Measurements from ENCODE around the gene PGS1. TPM values are rescaled to one million over a fixed set of nuclear protein-coding genes. Genes with fewer than 3 reads are reported as not detected.
A peak's percentile ranks its signal among the peaks of the same experiment; 100 is the strongest.

PGS1 gene
- total RNA-seq, 2 experiments from 2014 or later = 59.6 to 61.3 TPM

DNA sequence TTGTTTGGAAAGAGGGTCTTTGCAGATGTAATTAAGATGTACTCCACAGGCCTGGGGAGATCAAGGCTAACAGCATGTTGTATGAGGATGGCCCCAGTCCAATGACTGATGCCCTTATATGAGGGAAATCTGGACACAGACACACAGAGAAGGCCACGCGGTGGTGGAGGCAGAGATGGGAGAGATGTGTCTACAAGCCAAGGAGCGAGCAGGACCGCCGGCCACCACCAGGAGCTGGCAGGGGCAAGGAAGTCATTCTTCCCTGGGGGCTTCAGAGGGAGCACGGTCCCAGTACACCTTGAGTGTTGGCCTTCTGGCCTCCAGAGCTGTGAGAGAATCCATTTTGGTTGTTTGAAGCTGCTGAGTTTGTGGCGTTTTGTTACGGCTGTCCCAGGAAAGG, 33.3 kb upstream of the PGS1 start:
- Histone ChIP-seq H3K79me2 (ENCODE audit: insufficient read depth, low read depth, low read length) (no peaks in the 10 kb centered on the region), H3K4me2 (ENCODE audit: low read length) (no peak overlapping the region), H3K27ac (ENCODE audit: low read depth, low read length, poor library complexity, severe bottlenecking) (no peak overlapping the region), H3K4me1 (ENCODE audit: insufficient read depth, low read length, poor library complexity, severe bottlenecking) (peaks cover 21% of the 10 kb centered on the region), H3K9me3 (ENCODE audit: low read length) (no peaks in the 10 kb centered on the region; the same call in 1 of the 2 replicates), H4K20me1 (ENCODE audit: insufficient read depth, low read length) (no peaks in the 10 kb centered on the region; the same call in 1 of the 2 replicates), H3K9me2 (ENCODE audit: insufficient read depth, low read length) (no peaks in the 10 kb centered on the region), H3K36me3 (ENCODE audit: insufficient read depth, low read length) (no peaks in the 10 kb centered on the region), H3K4me3 (ENCODE audit: low read depth, low read length, poor library complexity, severe bottlenecking) (no peak overlapping the region), H2AFZ (ENCODE audit: low read length) (no peak overlapping the region)
- CTCF ChIA-PET (ENCODE audit: unreplicated experiment) = no interaction called here
- no peak for DNase-seq (ENCODE audit: low spot score)
- TF ChIP-seq EZH2phosphoT487 (IDR thresholded peaks at IDR 0.05; ENCODE audit: borderline replicate concordance, low read depth, low read length) = no peak
- TF ChIP-seq, protein P1, sequence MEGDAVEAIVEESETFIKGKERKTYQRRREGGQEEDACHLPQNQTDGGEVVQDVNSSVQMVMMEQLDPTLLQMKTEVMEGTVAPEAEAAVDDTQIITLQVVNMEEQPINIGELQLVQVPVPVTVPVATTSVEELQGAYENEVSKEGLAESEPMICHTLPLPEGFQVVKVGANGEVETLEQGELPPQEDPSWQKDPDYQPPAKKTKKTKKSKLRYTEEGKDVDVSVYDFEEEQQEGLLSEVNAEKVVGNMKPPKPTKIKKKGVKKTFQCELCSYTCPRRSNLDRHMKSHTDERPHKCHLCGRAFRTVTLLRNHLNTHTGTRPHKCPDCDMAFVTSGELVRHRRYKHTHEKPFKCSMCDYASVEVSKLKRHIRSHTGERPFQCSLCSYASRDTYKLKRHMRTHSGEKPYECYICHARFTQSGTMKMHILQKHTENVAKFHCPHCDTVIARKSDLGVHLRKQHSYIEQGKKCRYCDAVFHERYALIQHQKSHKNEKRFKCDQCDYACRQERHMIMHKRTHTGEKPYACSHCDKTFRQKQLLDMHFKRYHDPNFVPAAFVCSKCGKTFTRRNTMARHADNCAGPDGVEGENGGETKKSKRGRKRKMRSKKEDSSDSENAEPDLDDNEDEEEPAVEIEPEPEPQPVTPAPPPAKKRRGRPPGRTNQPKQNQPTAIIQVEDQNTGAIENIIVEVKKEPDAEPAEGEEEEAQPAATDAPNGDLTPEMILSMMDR (conservative IDR thresholded peaks at IDR 0.05; ENCODE audit: low read length) = no peak
- POLR2A ChIA-PET = interaction anchor here (0.5 to 1.2 kb wide), 2 partner anchors 24 to 32 kb away, joined by 4 read pairs; no protein-coding TSS in a partner anchor
- BruUV-seq (replicated peaks) = no TSS peak
- intact Hi-C loops (cut with micrococcal nuclease; ENCODE audit: unreplicated experiment) = no loop called here

DNA sequence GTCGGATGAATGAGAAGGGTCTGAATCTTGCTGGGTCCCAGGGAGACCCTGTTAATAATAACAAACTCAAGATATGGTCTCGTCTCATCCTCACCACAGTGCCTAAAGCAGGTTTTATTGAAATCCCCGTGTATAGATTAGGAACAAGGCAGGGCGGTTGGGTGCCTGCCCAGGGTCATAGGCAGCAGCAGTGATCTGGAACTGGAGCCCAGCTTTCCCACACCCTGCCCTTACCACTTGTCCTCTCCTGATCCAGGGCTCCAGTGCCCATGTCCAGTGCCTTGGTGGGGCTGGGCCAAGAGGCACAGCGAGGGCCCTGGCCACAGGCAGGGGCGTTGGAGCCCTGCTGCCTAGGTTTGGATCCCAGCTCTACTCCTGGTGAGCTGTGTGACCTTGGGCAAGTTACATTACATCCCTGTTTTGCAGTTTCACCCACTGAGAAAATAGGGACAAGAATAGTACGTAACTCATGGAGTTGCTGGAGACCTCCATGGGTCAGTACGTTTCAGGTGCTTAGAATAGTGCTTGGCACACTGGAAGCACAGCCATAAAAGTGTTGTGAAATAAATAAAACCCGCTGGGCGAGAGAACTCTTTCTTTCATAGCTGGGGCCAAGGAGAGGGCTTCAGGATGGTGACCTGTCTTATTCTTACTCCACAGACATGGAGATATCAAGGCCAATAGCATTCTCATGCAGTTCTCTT, 32.5 kb upstream of the PGS1 start:
- Histone ChIP-seq H3K9me3 (ENCODE audit: low read length) (no peaks in the 10 kb centered on the region; the same call in 1 of the 2 replicates), H2AFZ (ENCODE audit: low read length) (no peak overlapping the region), H3K4me2 (ENCODE audit: low read length) (no peak overlapping the region), H3K79me2 (ENCODE audit: insufficient read depth, low read depth, low read length) (no peaks in the 10 kb centered on the region), H3K4me1 (ENCODE audit: insufficient read depth, low read length, poor library complexity, severe bottlenecking) (peaks cover 27% of the 10 kb centered on the region), H3K4me3 (ENCODE audit: low read depth, low read length, poor library complexity, severe bottlenecking) (no peak overlapping the region), H3K27ac (ENCODE audit: low read depth, low read length, poor library complexity, severe bottlenecking) (no peak overlapping the region), H4K20me1 (ENCODE audit: insufficient read depth, low read length) (no peaks in the 10 kb centered on the region; the same call in 1 of the 2 replicates), H3K9me2 (ENCODE audit: insufficient read depth, low read length) (no peaks in the 10 kb centered on the region), H3K36me3 (ENCODE audit: insufficient read depth, low read length) (no peaks in the 10 kb centered on the region)
- POLR2A ChIA-PET = interaction anchor here (0.5 to 1.2 kb wide), 2 partner anchors 24 to 33 kb away, joined by 4 read pairs; no protein-coding TSS in a partner anchor
- DNase-seq (ENCODE audit: low spot score) = no peak
- CTCF ChIA-PET (ENCODE audit: unreplicated experiment) = no interaction called here
- no TSS peak for BruUV-seq (replicated peaks)
- TF ChIP-seq, protein P1 (conservative IDR thresholded peaks at IDR 0.05; ENCODE audit: low read length) = no peak
- no peak for TF ChIP-seq EZH2phosphoT487 (IDR thresholded peaks at IDR 0.05; ENCODE audit: borderline replicate concordance, low read depth, low read length)
- intact Hi-C loops (cut with micrococcal nuclease; ENCODE audit: unreplicated experiment) = no loop called here

DNA sequence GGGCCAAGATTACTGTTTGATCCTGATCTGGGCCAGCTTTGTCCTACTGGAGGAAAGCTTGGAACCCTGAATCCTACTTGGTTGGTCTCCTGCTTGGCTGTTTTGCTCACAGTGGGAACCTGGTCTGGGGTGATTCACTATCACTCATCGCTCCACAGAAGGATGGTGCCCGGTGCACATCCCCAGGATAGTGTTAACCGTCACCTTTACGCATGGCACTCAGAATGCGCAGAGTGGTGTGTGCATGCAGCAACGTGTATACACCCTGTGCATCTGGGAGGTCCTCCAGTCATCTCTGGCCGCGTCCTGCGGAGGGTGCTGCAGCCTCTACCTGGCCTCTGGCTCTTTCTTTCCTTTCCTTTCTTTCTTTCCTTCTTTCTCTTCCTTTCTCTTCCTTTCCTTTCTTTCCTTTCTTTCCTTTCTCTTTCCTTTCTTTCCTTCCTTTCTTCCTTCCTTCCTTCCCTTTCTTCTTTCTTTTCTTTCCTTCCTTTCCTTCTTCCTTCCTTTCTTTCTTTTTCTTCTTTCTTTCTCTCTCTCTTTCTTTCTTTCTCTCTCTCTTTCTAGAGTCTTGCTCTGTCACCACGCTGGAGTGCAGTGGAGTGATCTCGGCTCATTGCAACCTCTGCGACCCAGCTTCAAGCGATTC, 31.7 kb upstream of the PGS1 start:
- CTCF ChIA-PET (ENCODE audit: unreplicated experiment) = no interaction called here
- H3K4me1 ChIP-seq (ENCODE audit: insufficient read depth, low read length, poor library complexity, severe bottlenecking) = peaks cover 27% of the 10 kb centered on the region

More for the DNA sequence above, 31.7 kb upstream of the PGS1 start:
- no peak for TF ChIP-seq EZH2phosphoT487 (IDR thresholded peaks at IDR 0.05; ENCODE audit: borderline replicate concordance, low read depth, low read length)
- TF ChIP-seq, protein P1 (conservative IDR thresholded peaks at IDR 0.05; ENCODE audit: low read length) = 0 out of 2 replicates have a peak, but pooled peaks have one; percentile 16
- DNase-seq (ENCODE audit: low spot score) = no peak
- Histone ChIP-seq H3K9me3 (ENCODE audit: low read length) (no peaks in the 10 kb centered on the region; the same call in 1 of the 2 replicates), H3K36me3 (ENCODE audit: insufficient read depth, low read length) (no peaks in the 10 kb centered on the region), H4K20me1 (ENCODE audit: insufficient read depth, low read length) (no peaks in the 10 kb centered on the region; the same call in 1 of the 2 replicates), H3K4me2 (ENCODE audit: low read length) (no peak overlapping the region), H3K4me3 (ENCODE audit: low read depth, low read length, poor library complexity, severe bottlenecking) (no peak overlapping the region), H3K9me2 (ENCODE audit: insufficient read depth, low read length) (no peaks in the 10 kb centered on the region), H3K79me2 (ENCODE audit: insufficient read depth, low read depth, low read length) (no peaks in the 10 kb centered on the region), H2AFZ (ENCODE audit: low read length) (no peak overlapping the region), H3K27ac (ENCODE audit: low read depth, low read length, poor library complexity, severe bottlenecking) (no peak overlapping the region)
- no TSS peak for BruUV-seq (replicated peaks)
- POLR2A ChIA-PET = no interaction called here
- intact Hi-C loops (cut with micrococcal nuclease; ENCODE audit: unreplicated experiment) = no loop called here
